Body of pancreas (tissue), 4 donors: ENCODE results near the gene FGF2. TPM values are rescaled to one million over a fixed set of nuclear protein-coding genes. Genes with fewer than 3 reads are reported as not detected.
"Not testable (repeated sequence)": the region's sequence is repeated elsewhere in the genome, so short reads cannot be mapped to it uniquely, and the experiment has no call there.

Experiments
- ATAC-seq: fragments of 150-250 bp; one replicate; pipeline ENCODE4 v1.9.1; 2016
- DNase-seq, 4 donors: peaks; one replicate each; pipeline ENCODE4 v3.0.0-alpha.2; 2019
- H3K27ac ChIP-seq, 4 donors: fragments of 200-600 bp; sonication (generic); 1 replicate in 3 of 4; 2 replicates in 1 of 4; pipeline versions ENCODE4 v1.5.1 to v1.6.1; 2016 to 2019; ENCODE audit warnings: mild to moderate bottlenecking in 1 of 4, mixed read lengths in 1 of 4, moderate library complexity in 1 of 4
- H3K27me3 ChIP-seq, 2 donors: fragments of 200-600 bp; sonication (generic); one replicate each; pipeline ENCODE4 v1.6.0; 2016; ENCODE audit warnings: mild to moderate bottlenecking in 1 of 2
- H3K36me3 ChIP-seq, 2 donors: fragments of 200-600 bp; sonication (generic); replicated peaks in 1 of 2; 2 replicates each; pipeline ENCODE4 v1.5.1; 2016; ENCODE audit warnings: low read depth in 2 of 2; ENCODE audit not compliant: insufficient read depth in 1 of 2
- H3K4me1 ChIP-seq: fragments of 200-600 bp; sonication (generic); one replicate; pipeline ENCODE4 v1.6.0; 2016
- H3K4me3 ChIP-seq, 2 donors: fragments of 200-600 bp; sonication (generic); 1 replicate in 1 of 2; 2 replicates in 1 of 2; pipeline ENCODE4 v1.5.1; 2016 to 2019
- H3K9me3 ChIP-seq, 3 donors: fragments of 200-600 bp; sonication (generic); 1 replicate in 2 of 3; 2 replicates in 1 of 3; pipeline ENCODE4 v1.5.1; 2016
- CTCF ChIP-seq, 7 experiments: fragments of 450-650 bp in 4 of 7; fragments of 200-600 bp in 3 of 7; sonication (generic) in 3 of 7; IDR thresholded peaks; one replicate each; pipeline ENCODE4 v1.5.1; 2016 to 2019; ENCODE audit warnings: antibody characterized with exemption in 7 of 7
- POLR2A ChIP-seq, 3 donors: fragments of 450-650 bp; IDR thresholded peaks; one replicate each; pipeline ENCODE4 v1.6.1; 2016; ENCODE audit warnings: antibody characterized with exemption in 3 of 3, mild to moderate bottlenecking in 2 of 3
- WGBS, 2 donors: methylation state at CpG; one replicate each; pipeline ENCODE4 v1.1.5; 2017; 5-methylcytosine and 5-hydroxymethylcytosine counted together
- intact Hi-C: fragments of 100-400 bp; cut with DNase I; formaldehyde crosslinking; loops from one replicate; pipeline ENCODE4 v1.15.1; 2023
- total RNA-seq, 2 donors: library from RNA; depleted of rRNA; stranded (reverse); fragments of >200 nt; gene quantifications; one replicate each; pipeline ENCODE4 v1.1.0, GENCODE V29; 2016

The FGF2 gene
- total RNA-seq, 2 donors from 2014 or later: 1.8 to 2.3 TPM

- no peaks in the 10 kb centered on the region for H3K27me3 ChIP-seq
- peaks cover 8% of the 10 kb centered on the region for H3K4me1 ChIP-seq
- H3K27ac ChIP-seq: peak overlapping the region in 3 of 4 donors; percentile 32 to 72 (median 70)
- no peaks in the 10 kb centered on the region for H3K9me3 ChIP-seq
- WGBS, 2 donors: 25 to 29% methylated on average over 6 of the region's 6 CpGs
- TF ChIP-seq CTCF (IDR thresholded peaks at IDR 0.05): no peak
- no peak for TF ChIP-seq POLR2A (IDR thresholded peaks at IDR 0.05)
- no peak overlapping the region for H3K4me3 ChIP-seq
- ATAC-seq: peak; percentile 95
- DNase-seq: peak; percentile 50 to 73 (median 61)
- H3K36me3 ChIP-seq: no peaks in the 10 kb centered on the region
- intact Hi-C loops: no loop called here
These were observed 43.1 kb upstream of the FGF2 start for GRCh38 chr4:122783301-122784215.

GRCh38 chr4:122784261-122784660, 42.4 kb upstream of the FGF2 start:
- Histone ChIP-seq H3K27me3 (no peaks in the 10 kb centered on the region), H3K4me3 (no peak overlapping the region), H3K27ac (peak overlapping the region in 2 of 4 donors; percentile 70 to 72), H3K4me1 (peaks cover 8% of the 10 kb centered on the region), H3K36me3 (no peaks in the 10 kb centered on the region), H3K9me3 (no peaks in the 10 kb centered on the region)
- intact Hi-C loops: no loop called here
- TF ChIP-seq CTCF (IDR thresholded peaks at IDR 0.05) (no peak), POLR2A (IDR thresholded peaks at IDR 0.05) (no peak)
- ATAC-seq: no peak
- WGBS, 2 donors: 12 to 19% methylated on average over 1 of the region's 1 CpG
- no peak for DNase-seq

GRCh38 chr4:122785099-122785498, 41.5 kb upstream of the FGF2 start:
- TF ChIP-seq CTCF (IDR thresholded peaks at IDR 0.05) (no peak), POLR2A (IDR thresholded peaks at IDR 0.05) (no peak)
- WGBS, 2 donors: 81 to 92% methylated on average over 2 of the region's 2 CpGs
- Histone ChIP-seq H3K27ac (no peak overlapping the region), H3K27me3 (no peaks in the 10 kb centered on the region), H3K36me3 (no peaks in the 10 kb centered on the region), H3K9me3 (no peaks in the 10 kb centered on the region), H3K4me3 (no peak overlapping the region), H3K4me1 (peaks cover 8% of the 10 kb centered on the region)
- ATAC-seq (no peak), DNase-seq (no peak)
- intact Hi-C loops: no loop called here

- H3K4me1 ChIP-seq, DNase-seq, H3K36me3 ChIP-seq, ATAC-seq, H3K27ac ChIP-seq, H3K4me3 ChIP-seq, intact Hi-C loops, H3K27me3 ChIP-seq, H3K9me3 ChIP-seq: not testable (repeated sequence)
- WGBS, 2 donors: 89 to 91% methylated on average over 4 of the region's 4 CpGs
These were observed 40.3 kb upstream of the FGF2 start for GRCh38 chr4:122786296-122786695.

GRCh38 chr4:122786920-122787319, 39.7 kb upstream of the FGF2 start:
- H3K9me3 ChIP-seq, H3K27me3 ChIP-seq, H3K4me1 ChIP-seq, intact Hi-C loops, H3K27ac ChIP-seq, DNase-seq, H3K36me3 ChIP-seq, H3K4me3 ChIP-seq, ATAC-seq: not testable (repeated sequence)
- 50 to 73% methylated on average over 1 of the region's 1 CpG for WGBS, 2 donors
